HG03575 (cell line): ENCODE results near the gene FUOM.
"Not testable (repeated sequence)": the region's sequence is repeated elsewhere in the genome, so short reads cannot be mapped to it uniquely, and the experiment has no call there.

Experiments used
- ATAC-seq: cut with Tn5 transposase; IDR thresholded peaks from one replicate; pipeline ENCODE4 v1.9.1; 2021; ENCODE audit not compliant: unreplicated experiment, insufficient number of reproducible peaks, low FRiP score; ENCODE audit errors: extremely low read depth

The FUOM gene

GRCh38 chr10:133324198-133324792 is 33.5 kb downstream of the FUOM start:
- ATAC-seq: no peak

DNA sequence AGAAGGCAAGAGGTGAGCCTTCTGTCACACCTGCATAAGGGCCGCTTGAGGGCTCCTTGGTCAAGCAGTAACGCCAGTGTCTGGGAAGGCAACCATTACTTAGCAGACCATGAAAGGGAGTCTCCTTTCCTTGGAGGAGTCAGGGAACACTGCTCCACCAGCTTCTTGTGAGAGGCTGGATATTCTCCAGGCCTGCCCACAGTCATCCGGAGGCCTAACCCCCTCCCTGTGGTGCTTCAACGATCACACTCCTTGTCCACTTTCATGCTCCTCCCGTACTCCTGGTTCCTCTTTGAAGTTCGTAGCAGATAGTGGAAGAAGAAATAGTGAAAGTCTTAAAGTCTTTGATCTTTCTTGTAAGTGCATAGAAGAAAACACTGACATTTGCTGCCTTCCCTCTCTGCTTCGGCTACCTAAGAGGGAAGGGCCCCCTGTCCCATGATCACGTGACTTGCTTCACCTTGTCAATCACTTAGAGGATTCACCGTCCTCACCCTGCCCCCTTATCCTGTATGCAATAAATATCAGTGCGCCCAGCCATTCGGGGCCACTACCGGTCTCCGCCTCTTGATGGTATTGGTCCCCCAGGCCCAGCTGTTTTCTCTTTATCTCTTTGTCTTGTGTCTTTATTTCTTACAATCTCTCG is 35.6 kb downstream of the FUOM start:
- not testable (repeated sequence) for ATAC-seq

GRCh38 chr10:133320852-133321422 is 36.9 kb downstream of the FUOM start:
- ATAC-seq: not testable (repeated sequence)

DNA sequence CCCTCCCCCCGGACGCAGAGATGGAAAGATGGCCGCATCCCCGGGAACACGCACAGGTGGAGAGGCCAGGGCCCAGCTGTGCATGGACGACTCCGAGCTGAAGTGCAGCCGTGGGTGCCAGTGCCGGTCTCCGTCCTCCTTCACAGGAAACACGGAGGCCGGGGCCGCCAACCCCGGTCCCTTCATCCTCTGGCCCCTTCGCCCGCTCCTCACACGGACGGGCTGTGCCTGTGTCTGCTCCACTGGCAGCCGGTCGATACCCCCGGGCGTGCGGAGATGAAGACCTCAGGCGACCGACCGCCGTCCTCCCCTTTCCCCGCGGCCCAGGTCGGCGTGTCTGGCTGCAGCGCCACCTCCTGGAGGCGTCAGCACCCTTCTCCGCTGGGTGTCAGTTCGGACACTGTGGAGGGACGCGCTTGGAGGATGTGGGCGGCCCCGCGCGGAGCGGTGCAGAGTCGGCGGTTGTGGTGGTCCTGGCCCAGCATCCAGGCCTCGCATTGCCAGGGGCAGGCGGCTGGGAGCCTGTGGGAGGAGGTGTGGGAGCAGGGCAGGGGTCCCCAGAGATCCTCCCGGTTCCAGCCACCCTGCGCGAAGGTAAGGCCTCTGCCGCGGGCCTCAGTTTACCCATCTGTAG is 39.2 kb downstream of the FUOM start:
- ATAC-seq: no peak

DNA sequence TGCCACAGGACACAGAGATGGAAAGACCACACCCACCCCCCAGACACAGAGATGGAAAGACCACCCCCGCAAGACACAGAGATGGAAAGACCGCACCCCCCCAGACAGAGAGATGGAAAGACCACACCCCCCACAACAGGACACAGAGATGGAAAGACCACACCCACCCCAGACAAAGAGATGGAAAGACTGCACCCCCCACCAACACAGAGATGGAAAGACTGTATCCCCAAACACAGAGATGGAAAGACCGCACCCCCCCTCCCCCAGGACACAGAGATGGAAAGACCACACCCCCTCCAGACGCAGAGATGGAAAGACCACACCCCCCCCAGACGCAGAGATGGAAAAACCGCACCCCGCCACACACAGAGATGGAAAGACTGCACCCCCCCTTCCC is 41.1 kb downstream of the FUOM start:
- no peak for ATAC-seq

- ATAC-seq: no peak
Observed at GRCh38 chr10:133316266-133316665, 41.6 kb downstream of the FUOM start.

DNA sequence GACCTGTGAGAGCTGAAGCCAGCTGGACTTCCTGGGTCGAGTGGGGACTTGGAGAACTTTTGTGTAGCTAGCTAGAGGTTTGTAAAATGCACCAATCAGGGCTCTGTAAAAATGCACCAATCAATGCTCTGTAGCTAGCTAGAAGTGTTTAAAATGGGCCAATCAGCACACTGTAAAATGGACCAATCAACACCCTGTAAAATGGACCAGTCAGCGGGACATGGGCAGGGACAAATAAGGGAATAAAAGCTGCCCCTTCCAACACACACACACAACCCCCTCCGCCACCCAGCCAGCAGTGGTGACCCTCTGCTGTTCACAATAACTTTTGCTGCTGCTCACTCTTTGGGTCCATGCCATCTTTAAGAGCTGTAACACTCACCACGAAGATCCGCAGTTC is 42.0 kb downstream of the FUOM start:
- ATAC-seq: no peak

GRCh38 chr10:133314911-133315310 is 42.9 kb downstream of the FUOM start:
- ATAC-seq: no peak

GRCh38 chr10:133313192-133313591 is 44.6 kb downstream of the FUOM start:
- ATAC-seq: no peak

DNA sequence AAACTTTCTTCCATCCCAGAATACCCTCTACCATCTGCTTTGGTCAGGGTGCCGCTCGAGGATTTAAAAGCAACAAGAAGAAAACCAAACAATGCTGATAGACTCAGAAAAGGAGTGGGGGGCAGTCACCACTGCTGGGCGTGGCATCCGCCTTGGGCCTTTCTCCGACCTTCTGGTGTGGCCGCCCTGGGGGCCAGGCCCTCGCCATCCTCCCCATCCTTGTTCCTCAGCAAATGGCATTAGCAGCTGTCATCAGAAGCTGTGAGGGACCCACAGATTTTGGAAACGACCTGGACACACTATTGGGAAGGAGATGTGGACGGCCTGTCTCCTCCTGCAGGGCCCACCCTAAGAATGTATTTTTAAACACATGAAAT is 45.1 kb downstream of the FUOM start:
- no peak for ATAC-seq

GRCh38 chr10:133312016-133312768 is 45.6 kb downstream of the FUOM start:
- no peak for ATAC-seq

DNA sequence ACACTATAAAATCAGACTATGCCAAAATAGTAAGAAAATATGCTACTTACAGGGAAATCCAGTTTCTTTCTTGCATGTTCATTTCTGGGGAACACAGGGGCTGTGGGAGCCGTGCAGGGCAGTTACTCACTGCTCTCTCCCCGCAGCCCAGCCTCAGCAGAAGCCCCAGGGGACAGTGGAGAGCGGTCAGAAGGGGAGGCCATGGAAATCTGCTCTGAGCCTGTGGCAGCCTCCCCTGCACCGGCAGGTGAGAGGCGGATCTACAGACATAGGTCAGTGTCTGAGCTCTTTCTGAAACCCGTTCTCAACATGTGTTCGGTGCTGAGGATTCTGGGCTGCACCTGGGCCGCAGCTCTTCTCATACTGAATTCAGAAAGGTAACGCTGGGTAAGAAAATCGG is 46.2 kb downstream of the FUOM start:
- no peak for ATAC-seq

- ATAC-seq: no peak
Observed at GRCh38 chr10:133310789-133311188, 47.0 kb downstream of the FUOM start.

- no peak for ATAC-seq
Observed at GRCh38 chr10:133310399-133310755, 47.4 kb downstream of the FUOM start.

DNA sequence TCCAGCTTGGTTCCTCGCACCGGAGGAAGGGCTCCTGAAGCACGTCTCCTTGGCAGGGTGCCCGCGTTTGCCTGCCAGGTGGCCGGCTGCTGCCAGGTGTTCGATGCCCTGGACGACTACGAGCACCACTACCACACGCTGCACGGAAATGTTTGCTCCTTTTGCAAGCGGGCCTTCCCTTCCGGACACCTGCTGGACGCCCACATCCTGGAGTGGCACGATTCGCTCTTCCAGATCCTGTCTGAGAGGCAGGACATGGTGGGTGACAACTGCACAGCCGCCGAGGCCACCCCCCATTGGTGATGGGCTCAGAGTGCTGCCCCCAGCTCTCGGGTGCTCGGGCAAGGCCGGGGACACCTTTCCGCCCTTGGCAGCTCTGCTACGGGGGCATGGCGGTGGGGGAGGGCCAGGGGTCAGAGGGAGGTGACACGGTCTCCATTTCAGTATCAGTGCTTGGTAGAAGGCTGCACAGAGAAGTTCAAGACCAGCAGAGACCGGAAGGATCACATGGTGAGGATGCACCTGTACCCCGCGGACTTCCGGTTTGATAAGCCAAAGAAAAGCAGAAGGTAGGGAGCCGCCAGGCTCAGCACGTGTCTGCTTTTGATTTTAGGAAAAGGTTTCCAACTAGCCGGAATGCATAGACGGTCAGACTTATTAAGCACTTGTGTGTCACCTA is 48.0 kb downstream of the FUOM start:
- ATAC-seq: no peak

DNA sequence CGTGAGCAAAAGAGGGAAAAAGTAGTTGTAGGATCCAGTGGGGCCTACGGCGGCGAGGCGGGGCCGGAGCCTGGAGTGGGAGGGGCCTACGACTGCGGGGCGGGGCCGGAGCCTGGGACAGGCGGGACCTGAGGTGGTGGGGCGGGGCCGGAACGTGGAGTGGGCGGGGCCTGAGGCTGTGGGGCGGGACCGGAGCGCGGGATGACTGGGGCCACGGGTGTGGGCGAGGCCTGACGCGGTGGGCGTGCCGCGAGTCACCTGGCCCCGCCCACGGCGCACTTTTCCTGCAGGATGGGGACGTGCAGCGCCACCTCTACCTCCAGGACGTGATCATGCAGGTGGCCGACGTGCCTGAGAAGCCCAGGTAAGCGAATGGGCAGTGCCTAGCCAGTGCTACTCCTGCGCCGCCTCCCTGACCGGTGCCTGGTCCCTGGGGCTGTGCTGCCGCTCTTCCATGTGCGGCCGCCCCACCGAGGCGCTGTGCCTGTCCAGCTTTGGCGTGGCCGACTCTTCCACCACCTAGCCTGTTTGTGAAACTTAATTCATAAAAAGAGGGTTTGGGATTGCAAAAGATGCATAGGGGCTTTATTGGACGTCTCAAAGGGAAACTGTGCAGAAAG is 48.6 kb downstream of the FUOM start:
- peak; percentile 49 for ATAC-seq

DNA sequence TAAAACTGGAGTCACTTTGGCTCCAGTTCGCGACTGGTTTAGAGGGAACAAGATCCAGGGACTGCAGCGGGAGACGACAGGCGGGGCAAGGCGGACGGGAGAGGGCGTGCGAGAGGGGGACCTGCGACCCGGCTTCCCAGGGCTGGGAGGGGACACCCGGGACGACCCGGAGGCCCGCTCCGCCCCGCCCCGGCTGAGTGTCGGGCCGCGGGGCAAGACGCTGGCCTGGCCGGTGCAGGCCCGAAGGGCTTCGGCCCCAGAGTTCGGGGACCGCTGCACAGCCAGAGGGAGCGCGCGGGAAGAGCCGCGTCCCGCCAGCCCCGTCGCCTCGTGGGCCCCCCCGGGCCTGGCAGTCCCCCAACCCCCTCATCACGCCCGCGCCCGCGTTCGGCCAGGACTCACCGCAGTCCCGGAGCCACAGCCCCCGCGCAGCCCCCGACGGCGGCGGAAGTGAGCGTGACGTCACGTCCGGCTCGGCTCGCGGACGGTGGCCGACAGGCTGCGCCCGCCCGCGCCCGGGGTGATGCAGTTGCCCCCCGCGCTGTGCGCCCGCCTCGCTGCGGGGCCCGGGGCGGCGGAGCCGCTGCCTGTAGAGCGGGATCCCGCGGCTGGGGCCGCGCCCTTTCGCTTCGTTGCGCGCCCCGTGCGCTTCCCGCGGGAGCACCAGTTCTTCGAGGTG is 49.3 kb downstream of the FUOM start, which contains the start of the genes TUBGCP2 and ZNF511:
Gene TUBGCP2, minus strand, starts transcription at position 452 of the 679 bp plus-strand sequence. CDS start 5,931 bp downstream, outside the sequence.
Gene ZNF511, plus strand, starts transcription at position 494 of the 679 bp plus-strand sequence. Its CDS starts 30 bp downstream, at position 524.
- peak; percentile 41 for ATAC-seq
